ENCODE measurements around the gene WNK2.
"Not testable (repeated sequence)": the region's sequence is repeated elsewhere in the genome, so short reads cannot be mapped to it uniquely, and the experiment has no call there.

Gene WNK2

GRCh38 chr9:93141771-93142483 lies 42.0 kb upstream of the WNK2 start:
- TF ChIP-seq EZH2phosphoT487 (conservative IDR thresholded peaks at IDR 0.05; ENCODE audit: low read length) (no peak), CTCF (IDR thresholded peaks at IDR 0.05; ENCODE audit: insufficient read depth, low read length, poor library complexity, severe bottlenecking) (no peak)
- Histone ChIP-seq H4K20me1 (ENCODE audit: low read depth, low read length) (no peaks in the 10 kb centered on the region), H3K9ac (ENCODE audit: low read length) (no peak overlapping the region), H3F3A (ENCODE audit: insufficient read depth) (no peaks in the 10 kb centered on the region), H3K79me2 (ENCODE audit: insufficient read depth, low read length) (no peaks in the 10 kb centered on the region), H3K4me2 (ENCODE audit: low read depth, low read length, poor library complexity, severe bottlenecking) (no peak overlapping the region), H3K27me3 (ENCODE audit: low read length) (no peaks in the 10 kb centered on the region), H3K27ac (ENCODE audit: low read depth, low read length) (no peak overlapping the region), H3K4me3 (ENCODE audit: insufficient read depth, low read length, poor library complexity, severe bottlenecking) (no peak overlapping the region), H3K9me3 (ENCODE audit: insufficient read depth, low read length) (no peaks in the 10 kb centered on the region), H3K36me3 (ENCODE audit: low read length) (no peaks in the 10 kb centered on the region), H2AFZ (ENCODE audit: low read depth, low read length, severe bottlenecking) (no peak overlapping the region), H3K9me2 (replicated peaks; ENCODE audit: insufficient read depth, low read length) (no peaks in the 10 kb centered on the region)

- Histone ChIP-seq H2AFZ (ENCODE audit: low read depth, low read length, severe bottlenecking) (peak overlapping the region; percentile 68), H3K36me3 (ENCODE audit: low read length) (no peaks in the 10 kb centered on the region), H3K4me2 (ENCODE audit: low read depth, low read length, poor library complexity, severe bottlenecking) (no peak overlapping the region), H3F3A (ENCODE audit: insufficient read depth) (no peaks in the 10 kb centered on the region), H3K9me2 (replicated peaks; ENCODE audit: insufficient read depth, low read length) (no peaks in the 10 kb centered on the region), H3K27ac (ENCODE audit: low read depth, low read length) (no peak overlapping the region), H3K79me2 (ENCODE audit: insufficient read depth, low read length) (no peaks in the 10 kb centered on the region), H4K20me1 (ENCODE audit: low read depth, low read length) (no peaks in the 10 kb centered on the region), H3K9ac (ENCODE audit: low read length) (no peak overlapping the region), H3K27me3 (ENCODE audit: low read length) (no peaks in the 10 kb centered on the region), H3K4me3 (ENCODE audit: insufficient read depth, low read length, poor library complexity, severe bottlenecking) (no peak overlapping the region), H3K9me3 (ENCODE audit: insufficient read depth, low read length) (no peaks in the 10 kb centered on the region)
- no peak for TF ChIP-seq EZH2phosphoT487 (conservative IDR thresholded peaks at IDR 0.05; ENCODE audit: low read length)
- no peak for TF ChIP-seq CTCF (IDR thresholded peaks at IDR 0.05; ENCODE audit: insufficient read depth, low read length, poor library complexity, severe bottlenecking)
Observed at GRCh38 chr9:93143830-93144530, 40.0 kb upstream of the WNK2 start.

GRCh38 chr9:93146696-93147095 lies 37.2 kb upstream of the WNK2 start:
- not testable (repeated sequence) for H3K79me2 ChIP-seq (ENCODE audit: insufficient read depth, low read length); H3K4me3 ChIP-seq (ENCODE audit: insufficient read depth, low read length, poor library complexity, severe bottlenecking); H3K27me3 ChIP-seq (ENCODE audit: low read length); H3K9me2 ChIP-seq (replicated peaks; ENCODE audit: insufficient read depth, low read length); H3K36me3 ChIP-seq (ENCODE audit: low read length); H3F3A ChIP-seq (ENCODE audit: insufficient read depth); H4K20me1 ChIP-seq (ENCODE audit: low read depth, low read length); H3K27ac ChIP-seq (ENCODE audit: low read depth, low read length); H2AFZ ChIP-seq (ENCODE audit: low read depth, low read length, severe bottlenecking); H3K9me3 ChIP-seq (ENCODE audit: insufficient read depth, low read length); H3K9ac ChIP-seq (ENCODE audit: low read length); H3K4me2 ChIP-seq (ENCODE audit: low read depth, low read length, poor library complexity, severe bottlenecking)

GRCh38 chr9:93147632-93148031 lies 36.3 kb upstream of the WNK2 start:
- no peaks in the 10 kb centered on the region for H3K9me2 ChIP-seq (replicated peaks; ENCODE audit: insufficient read depth, low read length)
- H3K4me3 ChIP-seq (ENCODE audit: insufficient read depth, low read length, poor library complexity, severe bottlenecking), result no peak overlapping the region
- H3K27me3 ChIP-seq (ENCODE audit: low read length), result no peaks in the 10 kb centered on the region
- TF ChIP-seq EZH2phosphoT487 (conservative IDR thresholded peaks at IDR 0.05; ENCODE audit: low read length) (no peak), CTCF (IDR thresholded peaks at IDR 0.05; ENCODE audit: insufficient read depth, low read length, poor library complexity, severe bottlenecking) (no peak)
- no peak overlapping the region for H3K27ac ChIP-seq (ENCODE audit: low read depth, low read length)
- H3K4me2 ChIP-seq (ENCODE audit: low read depth, low read length, poor library complexity, severe bottlenecking), result no peak overlapping the region
- no peaks in the 10 kb centered on the region for H3K36me3 ChIP-seq (ENCODE audit: low read length)
- no peaks in the 10 kb centered on the region for H3K79me2 ChIP-seq (ENCODE audit: insufficient read depth, low read length)
- no peaks in the 10 kb centered on the region for H3F3A ChIP-seq (ENCODE audit: insufficient read depth)
- no peak overlapping the region for H2AFZ ChIP-seq (ENCODE audit: low read depth, low read length, severe bottlenecking)
- no peaks in the 10 kb centered on the region for H4K20me1 ChIP-seq (ENCODE audit: low read depth, low read length)
- no peak overlapping the region for H3K9ac ChIP-seq (ENCODE audit: low read length)
- H3K9me3 ChIP-seq (ENCODE audit: insufficient read depth, low read length), result no peaks in the 10 kb centered on the region
